GM04503 (cell line): ENCODE data around the gene ARVCF.

Source experiments
- DNase-seq: peaks from one replicate; pipeline ENCODE4 v3.0.0-alpha.2; 2012; ENCODE audit warnings: low read depth

The ARVCF gene

GRCh38 chr22:19986410-19987341 is 29.9 kb downstream of the ARVCF start:
- no peak for DNase-seq

DNA sequence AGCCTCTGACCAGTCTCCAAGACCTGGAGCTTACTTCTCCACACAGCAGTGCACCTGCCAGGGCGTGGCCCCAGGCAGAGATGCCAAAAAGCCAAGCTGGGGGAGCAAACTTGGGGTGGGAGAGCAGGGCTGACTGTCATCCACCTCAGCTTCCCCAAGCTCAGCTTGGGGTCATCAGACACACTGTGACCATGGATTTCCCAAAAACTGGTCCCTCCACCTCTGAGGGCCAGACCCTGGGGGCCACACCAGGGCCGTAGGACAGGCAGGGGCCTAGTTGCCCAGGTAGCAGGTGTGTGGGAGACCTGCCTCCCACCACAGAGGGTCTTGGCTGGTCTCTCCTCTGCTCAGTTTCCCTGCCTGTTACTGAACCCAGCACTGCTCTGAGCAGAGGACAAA is 30.6 kb downstream of the ARVCF start:
- DNase-seq, result no peak

- no peak for DNase-seq
Observed at GRCh38 chr22:19984851-19985811, 31.5 kb downstream of the ARVCF start.

DNA sequence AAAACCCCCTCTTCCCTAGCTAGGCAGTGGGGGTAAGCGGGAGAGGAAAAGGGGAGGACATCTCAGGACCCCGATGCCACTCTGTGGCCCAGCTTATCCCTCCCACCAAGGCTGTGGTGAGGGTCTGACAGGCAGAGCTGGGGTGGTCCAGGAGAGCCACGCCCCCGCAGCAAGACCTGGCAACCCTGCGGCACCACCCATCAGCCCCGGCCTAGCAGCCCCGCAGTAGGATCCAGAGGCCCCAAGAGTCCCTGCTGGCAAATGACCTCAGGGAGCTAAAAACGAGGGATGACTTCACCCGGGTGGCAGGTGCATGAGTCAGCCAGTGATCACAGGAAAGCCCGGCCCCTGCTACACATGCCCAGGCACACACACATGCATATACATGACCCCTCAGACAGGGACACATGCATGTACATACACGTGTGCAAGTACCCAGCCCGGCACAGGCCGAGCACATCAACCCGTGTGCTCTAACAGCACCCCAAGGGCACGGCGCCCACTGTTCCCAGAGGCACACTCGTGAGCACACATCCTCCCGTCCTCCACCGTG is 32.3 kb downstream of the ARVCF start:
- no peak for DNase-seq

GRCh38 chr22:19983741-19984140 is 32.9 kb downstream of the ARVCF start:
- DNase-seq, result no peak

GRCh38 chr22:19982991-19983578 is 33.5 kb downstream of the ARVCF start:
- DNase-seq, result no peak

- DNase-seq, result no peak
Observed at GRCh38 chr22:19981961-19982920, 34.4 kb downstream of the ARVCF start.

GRCh38 chr22:19981171-19981960 is 35.3 kb downstream of the ARVCF start:
- DNase-seq, result no peak

- DNase-seq, result no peak
Observed at GRCh38 chr22:19980766-19981165, 35.9 kb downstream of the ARVCF start.

GRCh38 chr22:19979712-19980493 is 36.7 kb downstream of the ARVCF start:
- DNase-seq, result no peak

DNA sequence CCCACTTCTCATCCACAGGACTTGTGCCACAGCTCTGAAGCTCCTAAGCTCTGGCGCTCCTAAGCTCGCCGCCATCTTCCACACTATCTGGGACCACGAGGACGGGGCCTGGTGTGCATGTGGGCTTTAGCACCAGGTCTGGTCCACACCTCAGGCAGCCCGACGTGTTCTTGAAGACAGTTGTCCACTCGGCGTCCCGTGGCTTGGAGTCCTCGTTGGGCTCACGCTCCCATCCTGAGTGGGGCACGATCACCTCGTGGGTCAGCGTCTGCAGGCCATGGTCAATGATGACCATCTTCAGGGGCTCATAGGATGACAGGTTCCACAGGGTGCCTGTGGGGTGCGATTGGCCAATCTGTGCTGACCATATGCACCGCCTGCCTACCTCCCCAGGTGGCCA is 37.9 kb downstream of the ARVCF start:
- no peak for DNase-seq

DNA sequence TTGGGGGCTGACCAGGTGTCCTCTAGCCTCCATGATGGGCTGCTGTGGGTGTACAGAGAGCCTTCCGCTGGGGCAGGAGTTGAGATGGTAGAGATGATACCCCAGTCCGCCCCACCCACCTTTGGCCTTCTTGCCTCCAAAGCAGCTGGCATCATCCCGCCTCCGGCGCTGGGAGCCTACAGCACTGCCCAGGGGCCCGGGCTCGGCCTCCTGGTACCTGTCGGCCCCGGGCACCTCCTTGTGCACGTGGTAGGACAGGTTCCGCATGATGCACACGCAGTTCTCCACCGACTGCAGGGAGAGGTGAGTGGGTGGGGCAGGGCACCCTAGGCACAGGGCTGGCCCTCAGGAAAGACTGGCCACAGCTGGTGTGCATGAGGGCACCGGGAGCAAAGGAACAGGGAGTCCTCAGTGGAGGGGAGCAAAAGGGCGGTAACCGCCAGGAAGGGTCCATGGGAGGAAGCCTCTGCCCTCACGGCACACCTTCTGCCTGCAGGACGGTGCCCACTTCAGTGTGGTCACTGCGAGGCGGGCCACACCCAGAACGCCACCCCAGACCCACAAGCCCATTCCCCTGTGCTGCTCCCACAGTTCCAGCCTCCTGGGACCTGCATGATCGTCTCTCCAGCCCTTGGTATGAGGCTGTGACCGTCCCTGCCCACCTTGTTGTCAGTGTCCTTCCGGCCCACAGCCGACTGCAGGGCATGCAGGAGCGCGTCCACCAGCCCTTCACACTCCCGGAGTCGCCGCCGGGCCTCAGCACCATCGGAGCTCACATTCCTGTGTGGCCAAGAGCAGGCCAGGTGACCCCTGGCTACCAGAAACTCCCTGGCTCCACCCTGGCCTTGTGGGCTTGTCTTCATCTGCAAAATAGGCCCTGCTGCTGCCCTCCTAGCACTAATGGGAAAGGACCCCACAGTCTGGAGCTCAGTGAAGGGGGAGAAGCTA is 39.1 kb downstream of the ARVCF start:
- DNase-seq, result no peak

DNA sequence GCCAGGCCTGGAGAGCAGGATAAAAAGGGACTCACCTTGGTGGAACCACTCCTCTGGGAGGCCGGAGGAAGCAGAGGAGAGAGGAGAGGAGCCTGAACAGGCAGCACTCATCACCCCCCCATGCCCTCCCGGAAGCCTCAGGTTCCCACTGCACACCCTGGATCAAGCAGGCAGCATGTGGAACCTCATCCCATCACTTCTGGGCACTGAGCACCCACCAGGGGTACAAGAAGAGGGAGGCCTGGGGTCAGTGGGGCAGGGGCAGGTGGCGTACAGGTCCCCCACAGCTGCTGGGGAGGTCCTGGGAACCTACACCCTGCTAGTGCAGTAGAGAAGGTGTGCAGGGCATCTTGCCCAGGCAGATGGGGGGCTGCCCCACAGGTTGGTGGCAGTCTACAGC is 40.0 kb downstream of the ARVCF start:
- DNase-seq, result no peak

DNA sequence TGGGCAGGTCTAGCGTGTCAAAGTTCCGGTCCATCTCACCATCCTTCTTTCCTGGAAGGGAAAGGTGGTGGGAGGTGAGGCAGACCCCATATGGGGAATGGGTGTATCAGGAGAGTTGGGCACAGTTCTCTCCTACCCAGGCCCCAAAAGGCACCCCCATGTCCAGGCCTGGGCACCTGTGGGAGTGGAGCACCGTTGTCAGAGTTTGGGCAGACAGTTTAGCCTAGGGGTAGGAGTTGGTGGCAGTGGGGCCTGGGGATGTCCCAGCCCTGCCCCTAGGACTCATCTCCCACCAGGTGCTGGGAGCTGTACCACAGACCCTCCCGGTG is 41.0 kb downstream of the ARVCF start:
- no peak for DNase-seq

GRCh38 chr22:19974935-19975706 is 41.5 kb downstream of the ARVCF start:
- DNase-seq, result no peak

DNA sequence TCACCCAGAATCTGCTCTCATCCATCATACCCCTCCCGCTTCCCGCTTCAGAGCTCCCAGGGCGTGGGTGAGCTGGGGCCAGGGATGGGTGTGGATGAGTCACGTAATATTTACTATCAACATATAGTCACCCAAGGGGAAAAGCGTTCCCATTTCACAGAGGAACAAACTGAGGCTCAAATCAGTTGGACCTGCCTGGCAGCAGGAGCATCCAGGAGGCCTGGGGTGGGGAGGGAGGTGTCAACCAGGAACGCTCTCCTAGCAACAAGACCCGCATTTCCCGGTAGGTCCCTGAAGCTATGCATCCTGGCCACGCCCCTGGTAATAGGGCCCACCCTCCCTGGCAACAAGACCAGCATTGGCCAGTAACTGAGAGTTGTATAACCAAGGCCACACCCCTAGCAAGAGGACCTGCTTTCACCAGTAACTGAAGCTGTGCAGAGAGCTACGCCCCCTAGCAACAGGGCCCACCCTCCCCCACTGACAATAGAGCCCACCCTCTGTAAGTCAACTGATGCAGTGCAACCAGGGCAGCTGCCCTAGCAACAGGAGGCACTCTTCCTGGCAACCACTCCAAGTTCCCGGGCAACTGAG is 42.3 kb downstream of the ARVCF start:
- no peak for DNase-seq
